Chondrocyte (in vitro differentiated cells): ENCODE measurements around the gene RBM34. TPM values are rescaled to one million over a fixed set of nuclear protein-coding genes. Genes with fewer than 3 reads are reported as not detected.
A peak's percentile ranks its signal among the peaks of the same experiment; 100 is the strongest.

ENCODE experiments used
- DNase-seq: peaks from one replicate; pipeline ENCODE4 v3.0.0; 2021; ENCODE audit warnings: mixed read lengths, low spot score
- H3K27ac Mint-ChIP-seq: one replicate; pipeline ENCODE4 v1.8.0; 2021; ENCODE audit warnings: mild to moderate bottlenecking, moderate library complexity, mixed read lengths; ENCODE audit not compliant: unreplicated experiment
- H3K27me3 Mint-ChIP-seq: 2 replicates; pipeline ENCODE4 v1.8.0; 2021; ENCODE audit warnings: low read depth, mixed read lengths
- H3K36me3 Mint-ChIP-seq: 2 replicates; pipeline ENCODE4 v1.8.0; 2021; ENCODE audit warnings: low read depth, mixed read lengths
- H3K4me1 Mint-ChIP-seq: 2 replicates; pipeline ENCODE4 v1.8.0; 2021; ENCODE audit warnings: low read depth, mild to moderate bottlenecking, mixed read lengths
- H3K4me3 Mint-ChIP-seq: one replicate; pipeline ENCODE4 v1.8.0; 2021; ENCODE audit warnings: mild to moderate bottlenecking, moderate library complexity, mixed read lengths; ENCODE audit not compliant: unreplicated experiment
- H3K9me3 Mint-ChIP-seq: 2 replicates; pipeline ENCODE4 v1.8.0; 2021; ENCODE audit warnings: low read depth, mixed read lengths
- CTCF ChIP-seq: fragments of 200-600 bp; sonication (generic); IDR thresholded peaks from 2 replicates; pipeline ENCODE4 v1.5.0; 2021; ENCODE audit warnings: antibody characterized with exemption, mild to moderate bottlenecking, moderate library complexity
- total RNA-seq: library from RNA; stranded (reverse); gene quantifications from 3 replicates; pipeline ENCODE4 v1.2.1, GENCODE V29; 2021

Gene RBM34
- total RNA-seq, 1 donor from 2014 or later = 67.6 TPM

GRCh38 chr1:235107368-235108184, 53.5 kb downstream of the RBM34 start:
- Mint-ChIP-seq H3K4me3 (no peak overlapping the region), H3K27ac (peak overlapping the region; percentile 37), H3K9me3 (no peaks in the 10 kb centered on the region), H3K36me3 (peaks cover 21% of the 10 kb centered on the region), H3K4me1 (peaks cover 28% of the 10 kb centered on the region), H3K27me3 (no peaks in the 10 kb centered on the region)
- no peak for DNase-seq
- TF ChIP-seq CTCF = no peak

GRCh38 chr1:235106457-235106856, 54.6 kb downstream of the RBM34 start:
- Mint-ChIP-seq H3K36me3 (peaks cover 20% of the 10 kb centered on the region), H3K27ac (no peak overlapping the region), H3K4me1 (peaks cover 19% of the 10 kb centered on the region), H3K4me3 (no peak overlapping the region), H3K27me3 (no peaks in the 10 kb centered on the region), H3K9me3 (no peaks in the 10 kb centered on the region)
- no peak for TF ChIP-seq CTCF
- no peak for DNase-seq

- Mint-ChIP-seq H3K4me1 (peaks cover 15% of the 10 kb centered on the region), H3K27ac (peak overlapping the region; percentile 12), H3K9me3 (no peaks in the 10 kb centered on the region), H3K27me3 (no peaks in the 10 kb centered on the region), H3K4me3 (no peak overlapping the region), H3K36me3 (peaks cover 15% of the 10 kb centered on the region)
- no peak for DNase-seq
- no peak for TF ChIP-seq CTCF
These were observed 55.7 kb downstream of the RBM34 start for GRCh38 chr1:235105051-235106043.

- no peak for DNase-seq
- no peak for TF ChIP-seq CTCF
- Mint-ChIP-seq H3K4me3 (no peak overlapping the region), H3K27me3 (no peaks in the 10 kb centered on the region), H3K36me3 (peaks cover 3% of the 10 kb centered on the region), H3K9me3 (no peaks in the 10 kb centered on the region), H3K27ac (no peak overlapping the region), H3K4me1 (peaks cover 15% of the 10 kb centered on the region)
These were observed 58.0 kb downstream of the RBM34 start for GRCh38 chr1:235102993-235103411.

- Mint-ChIP-seq H3K36me3 (no peaks in the 10 kb centered on the region), H3K4me3 (no peak overlapping the region), H3K4me1 (peaks cover 15% of the 10 kb centered on the region), H3K27me3 (no peaks in the 10 kb centered on the region), H3K27ac (no peak overlapping the region), H3K9me3 (no peaks in the 10 kb centered on the region)
- TF ChIP-seq CTCF = no peak
- DNase-seq = no peak
These were observed 58.8 kb downstream of the RBM34 start for GRCh38 chr1:235102259-235102582.
